Measurements from ENCODE around the gene AOX1.

GRCh38 chr2:200588076-200588678 lies 2.4 kb downstream of the AOX1 start:
- TF ChIP-seq POLR2A (IDR thresholded peaks at IDR 0.05) = no peak
- TF ChIP-seq CTCF (IDR thresholded peaks at IDR 0.05) = no peak

All from thyroid gland (tissue), 4 donors.